HG03095 (cell line): Measurements from ENCODE around the gene PANK2.
"Not testable (repeated sequence)": the region's sequence is repeated elsewhere in the genome, so short reads cannot be mapped to it uniquely, and the experiment has no call there.

ENCODE experiments used
- ATAC-seq: cut with Tn5 transposase; IDR thresholded peaks from one replicate; pipeline ENCODE4 v1.9.1; 2021; ENCODE audit warnings: moderate library complexity; ENCODE audit not compliant: unreplicated experiment

The PANK2 gene

DNA sequence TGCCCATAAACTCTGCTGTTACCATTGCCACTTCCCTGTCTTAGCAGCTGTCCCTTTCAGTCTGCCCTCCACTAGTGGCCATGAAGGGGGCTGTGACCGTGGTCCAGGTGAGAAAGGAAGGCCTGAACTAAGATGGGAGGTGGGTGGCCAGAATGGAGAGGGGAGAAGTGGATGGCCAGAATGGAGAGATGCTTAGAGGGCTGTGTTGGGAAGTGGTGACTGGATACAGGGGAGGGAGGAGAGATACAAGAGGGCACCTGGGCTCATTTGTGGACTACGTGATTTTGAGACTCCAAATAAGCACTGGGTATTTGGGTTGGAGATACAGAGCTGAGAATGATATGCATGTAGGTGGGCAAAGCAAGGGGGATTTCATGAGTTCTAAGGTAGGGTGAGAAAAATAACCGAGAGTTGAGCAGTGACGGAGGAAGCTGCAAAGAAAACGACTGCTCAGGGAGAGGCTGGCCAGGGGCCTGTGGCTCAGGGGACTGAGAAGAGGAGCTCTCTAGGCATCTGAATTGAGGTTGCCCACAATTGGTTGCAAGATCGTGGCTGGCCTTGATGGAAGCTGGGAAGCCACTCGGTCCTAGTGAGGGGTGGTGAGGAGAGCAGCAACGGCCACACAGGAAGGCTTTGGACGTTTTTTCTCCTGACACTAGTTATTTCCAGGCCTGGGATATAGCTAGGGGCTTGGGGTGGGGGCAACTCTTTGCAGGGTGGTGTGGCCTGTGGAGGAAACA is 36.9 kb downstream of the PANK2 start:
- ATAC-seq = no peak

GRCh38 chr20:3927486-3928291 is 38.5 kb downstream of the PANK2 start:
- ATAC-seq = no peak

GRCh38 chr20:3929713-3930060 is 40.5 kb downstream of the PANK2 start:
- ATAC-seq = no peak

DNA sequence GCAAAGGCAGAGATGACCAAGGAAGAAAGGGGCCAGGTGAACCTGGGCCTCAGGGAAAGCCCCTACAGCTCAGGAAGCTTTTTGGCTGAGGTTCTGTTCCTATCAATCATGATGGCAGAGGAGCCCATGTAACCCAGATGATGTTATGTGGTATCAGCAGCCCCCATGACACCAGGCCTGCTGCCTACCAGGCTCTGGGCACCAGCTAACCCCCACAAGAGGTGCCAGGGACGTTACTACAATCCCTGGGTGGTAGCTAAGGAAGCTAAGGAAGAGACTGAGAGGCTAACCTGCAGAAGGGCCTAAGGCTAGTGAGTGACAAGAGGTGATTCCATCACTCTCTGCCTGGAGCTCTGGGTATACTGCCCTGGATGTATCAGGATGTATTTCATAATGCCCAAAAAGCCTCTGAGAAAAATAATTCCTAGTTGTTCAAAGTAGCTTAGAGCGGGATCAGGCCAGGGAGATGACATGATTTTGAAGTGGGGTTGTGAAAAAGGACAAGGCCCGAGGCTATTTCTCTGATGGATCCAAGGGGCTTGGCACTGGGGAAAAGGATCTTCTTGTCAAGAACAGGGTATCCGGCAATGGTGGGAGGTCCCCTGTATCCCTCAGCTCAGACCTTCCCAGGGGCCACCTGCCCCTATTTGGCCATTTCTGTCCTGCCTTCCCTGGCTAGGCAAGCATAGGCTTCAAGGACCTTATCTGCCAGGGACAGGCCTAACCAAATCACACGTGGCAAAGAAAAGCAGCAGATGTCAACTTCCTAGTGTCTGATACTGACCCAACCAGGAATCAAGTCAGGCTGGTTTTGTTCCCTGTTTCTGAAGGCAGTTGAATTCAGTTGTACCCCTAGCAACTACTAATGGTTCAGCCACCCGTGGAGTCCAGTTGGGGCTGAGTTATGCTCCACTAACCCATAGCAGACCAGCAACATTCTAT is 41.3 kb downstream of the PANK2 start:
- ATAC-seq = no peak

GRCh38 chr20:3931664-3932063 is 42.5 kb downstream of the PANK2 start:
- ATAC-seq = no peak

DNA sequence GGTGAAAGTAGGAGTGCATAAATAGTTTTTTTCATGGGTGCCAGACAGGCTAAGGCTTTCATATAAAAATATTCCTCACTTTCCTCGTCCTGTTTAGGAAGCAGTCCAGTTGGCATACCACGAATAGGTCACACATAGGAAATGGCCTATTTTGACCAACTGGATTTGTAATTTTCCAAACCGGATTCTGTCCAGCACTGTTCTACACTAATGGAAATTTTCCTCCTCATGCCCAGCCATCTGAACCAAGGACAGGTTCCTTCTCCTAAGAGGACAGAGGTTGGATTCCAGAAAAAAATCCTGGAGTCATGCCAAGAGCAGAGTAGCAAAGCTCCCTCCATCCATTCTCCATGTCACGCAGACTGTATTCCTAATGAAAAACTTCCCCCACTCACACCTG is 43.1 kb downstream of the PANK2 start:
- no peak for ATAC-seq

DNA sequence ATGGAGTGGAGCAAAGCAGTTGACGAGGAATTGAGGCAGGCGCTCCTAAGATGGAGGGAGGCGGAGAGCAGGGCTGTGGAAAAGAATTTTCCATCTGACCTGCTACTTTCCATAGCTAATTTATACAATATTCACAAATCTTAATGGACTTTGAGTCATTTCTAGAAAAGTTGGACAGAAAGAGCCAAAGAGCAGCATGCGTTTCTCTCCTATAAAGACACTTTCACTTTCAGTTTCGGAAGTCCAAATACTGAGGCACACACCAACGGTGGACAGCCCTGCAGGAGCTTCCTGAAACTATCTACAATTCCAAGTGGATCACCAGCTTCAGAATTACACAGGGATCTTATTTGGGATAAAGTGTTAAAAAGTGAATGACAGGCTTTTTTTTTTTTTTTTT is 43.5 kb downstream of the PANK2 start:
- no peak for ATAC-seq

GRCh38 chr20:3933218-3933617 is 44.0 kb downstream of the PANK2 start:
- ATAC-seq = no peak

DNA sequence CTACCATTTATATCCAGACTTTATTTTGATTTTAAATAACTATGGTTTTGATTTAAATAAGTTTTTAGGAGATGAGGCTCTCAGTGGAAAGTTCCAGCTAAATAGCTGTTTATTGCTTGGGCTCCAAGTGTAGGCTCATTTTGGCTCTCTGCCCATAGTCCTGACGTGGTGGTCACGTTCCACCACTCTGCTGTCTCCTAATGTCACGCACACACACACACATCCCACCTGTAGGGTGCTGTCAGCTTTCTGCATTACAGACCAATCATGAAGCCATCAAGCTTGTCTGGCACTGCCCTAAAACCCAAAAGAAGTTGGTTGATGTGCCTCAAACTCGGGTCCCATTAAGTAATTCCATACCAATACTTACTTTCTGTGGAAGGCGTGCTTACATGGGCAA is 45.4 kb downstream of the PANK2 start:
- no peak for ATAC-seq

DNA sequence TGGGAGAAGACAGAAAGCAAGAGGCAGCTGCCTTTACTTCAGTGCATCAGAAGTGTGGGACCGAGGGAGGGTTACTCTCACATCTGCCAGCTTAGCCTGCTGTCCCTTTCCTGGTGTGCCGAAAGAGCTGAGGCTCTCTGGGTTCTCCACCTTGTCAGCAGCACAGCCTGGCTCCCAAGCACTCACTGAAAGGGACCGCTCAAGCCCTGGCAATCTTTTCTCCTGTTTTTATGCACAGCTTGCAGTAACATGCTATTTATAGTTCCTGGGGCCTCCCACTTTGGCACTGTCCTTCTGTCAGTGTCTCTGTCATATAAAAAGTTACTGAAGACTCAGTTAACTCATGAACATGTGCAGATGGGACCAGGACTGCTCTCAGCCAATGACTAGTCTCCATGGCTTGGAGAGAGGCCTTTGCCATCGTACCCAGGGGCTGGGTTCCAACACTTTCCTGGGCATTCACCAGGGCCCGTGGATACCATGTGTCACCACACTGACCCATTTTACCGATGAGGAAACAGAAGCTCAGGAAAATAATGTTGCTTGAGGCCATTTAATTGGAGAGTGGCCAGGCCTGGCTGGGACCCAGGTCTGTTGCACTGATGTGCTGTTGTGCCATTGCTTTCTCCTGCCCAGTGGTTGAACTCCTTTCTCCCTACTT is 46.2 kb downstream of the PANK2 start:
- no peak for ATAC-seq

DNA sequence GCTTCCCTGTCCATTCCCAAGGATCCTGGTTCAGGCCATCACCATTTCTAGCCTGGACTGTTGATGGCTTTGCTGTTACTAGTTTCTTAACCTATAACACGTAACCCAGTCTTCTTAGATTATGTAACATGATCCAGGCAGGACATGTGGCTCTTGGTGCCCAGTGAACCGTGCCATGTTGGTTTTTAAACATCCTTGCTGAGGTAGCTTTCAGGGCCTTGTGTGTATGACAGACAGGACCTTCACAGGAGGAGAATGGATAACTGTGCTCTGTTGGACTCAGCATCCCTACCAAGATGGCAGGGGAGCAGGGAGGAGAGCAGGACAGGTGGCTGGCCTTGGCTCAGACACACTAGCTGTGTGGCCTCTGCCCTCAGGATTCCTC is 46.8 kb downstream of the PANK2 start:
- ATAC-seq = no peak

DNA sequence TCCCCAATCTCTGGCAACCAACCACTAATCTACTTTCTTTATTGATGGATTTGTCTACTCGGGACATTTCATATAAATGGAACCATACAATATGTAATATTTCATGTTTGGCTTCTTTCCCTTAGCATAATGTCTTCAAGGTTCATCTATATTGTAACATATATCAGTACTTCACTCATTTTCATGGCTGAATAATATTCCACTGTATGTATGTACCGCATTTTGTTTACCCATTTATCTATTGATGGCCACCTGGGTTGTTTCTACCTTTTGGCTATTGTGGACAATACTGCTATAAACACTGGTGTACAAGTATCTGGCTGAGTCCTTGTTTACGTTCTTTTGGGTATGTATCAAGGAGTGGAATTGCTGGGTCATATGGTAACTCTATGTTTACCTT is 48.4 kb downstream of the PANK2 start:
- ATAC-seq = no peak

- ATAC-seq = no peak
Measured at GRCh38 chr20:3940905-3941304, 51.7 kb downstream of the PANK2 start.

DNA sequence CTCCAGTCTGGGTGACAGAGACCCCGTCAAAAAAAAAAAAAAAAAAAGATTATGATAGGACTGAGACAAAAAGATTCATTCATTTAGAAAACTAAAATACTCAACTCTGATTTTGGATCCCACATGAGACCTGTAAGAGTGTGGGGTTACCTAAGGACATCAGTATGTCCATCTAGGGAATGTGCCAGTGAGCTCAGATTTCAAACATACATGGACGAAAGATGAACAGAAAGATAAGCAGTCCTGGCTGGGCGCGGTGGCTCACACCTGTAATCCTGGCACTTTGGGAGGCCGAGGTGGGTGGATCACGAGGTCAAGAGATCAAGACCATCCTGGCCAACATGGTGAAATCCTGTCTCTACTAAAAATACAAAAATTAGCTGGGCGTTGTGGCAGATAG is 57.5 kb downstream of the PANK2 start:
- not testable (repeated sequence) for ATAC-seq

DNA sequence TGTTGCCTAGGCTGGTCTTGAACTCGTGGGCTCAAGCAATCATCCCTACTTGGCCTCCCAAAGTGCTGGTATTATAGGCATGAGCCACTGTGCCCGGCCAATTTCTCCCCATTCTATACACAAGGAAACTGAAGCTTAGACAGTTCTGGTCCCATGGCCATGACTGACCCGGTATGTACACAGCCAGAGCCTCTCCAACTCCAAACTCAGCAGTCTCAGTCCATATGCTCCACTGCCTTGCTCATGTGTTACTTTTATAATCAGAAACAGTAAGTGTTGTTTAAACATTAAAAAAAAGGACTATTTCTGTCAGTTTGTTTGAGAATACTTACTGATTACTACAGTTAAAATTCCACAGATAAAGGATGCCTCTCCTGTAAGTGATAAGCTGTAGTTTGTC is 75.5 kb downstream of the PANK2 start:
- no peak for ATAC-seq

GRCh38 chr20:3966571-3966970 is 77.4 kb downstream of the PANK2 start:
- no peak for ATAC-seq

DNA sequence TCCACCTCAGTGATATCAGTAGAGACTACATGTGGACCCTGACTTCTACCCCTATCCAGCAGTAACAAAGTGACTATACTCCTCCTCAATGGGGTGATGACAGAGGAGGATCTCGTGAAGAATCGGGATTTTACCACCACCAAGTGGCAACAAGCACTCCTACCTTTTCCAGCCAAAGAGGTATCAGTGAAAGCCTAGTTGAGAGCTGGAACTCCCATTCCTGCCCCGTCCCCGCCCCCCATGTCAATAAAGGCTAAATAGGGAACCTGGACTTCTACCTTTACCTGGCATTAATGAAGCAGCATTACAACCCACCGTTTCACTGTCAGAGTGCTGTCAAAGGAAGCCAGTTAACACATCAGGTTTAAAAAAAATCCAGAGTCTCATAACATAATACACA is 80.8 kb downstream of the PANK2 start:
- no peak for ATAC-seq

DNA sequence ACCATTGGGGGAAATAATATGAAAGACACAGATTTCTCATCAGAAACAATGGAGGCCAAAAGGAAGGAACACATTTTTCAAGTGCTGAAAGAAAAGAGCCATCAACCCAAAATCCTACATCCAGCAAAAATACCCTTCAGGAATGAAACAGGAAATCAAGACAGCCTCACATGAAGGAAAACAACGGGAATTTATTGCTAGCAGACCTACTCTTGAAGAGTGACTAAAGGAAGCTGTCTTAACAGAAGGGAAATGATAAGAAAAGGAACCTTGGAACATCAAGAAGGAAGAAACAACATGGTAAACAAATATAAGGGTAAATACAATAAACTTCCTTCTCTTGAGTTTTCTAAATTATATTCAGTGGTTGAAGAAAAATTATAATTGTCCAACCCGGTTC is 82.0 kb downstream of the PANK2 start:
- no peak for ATAC-seq

GRCh38 chr20:3972161-3972560 is 83.0 kb downstream of the PANK2 start:
- no peak for ATAC-seq

DNA sequence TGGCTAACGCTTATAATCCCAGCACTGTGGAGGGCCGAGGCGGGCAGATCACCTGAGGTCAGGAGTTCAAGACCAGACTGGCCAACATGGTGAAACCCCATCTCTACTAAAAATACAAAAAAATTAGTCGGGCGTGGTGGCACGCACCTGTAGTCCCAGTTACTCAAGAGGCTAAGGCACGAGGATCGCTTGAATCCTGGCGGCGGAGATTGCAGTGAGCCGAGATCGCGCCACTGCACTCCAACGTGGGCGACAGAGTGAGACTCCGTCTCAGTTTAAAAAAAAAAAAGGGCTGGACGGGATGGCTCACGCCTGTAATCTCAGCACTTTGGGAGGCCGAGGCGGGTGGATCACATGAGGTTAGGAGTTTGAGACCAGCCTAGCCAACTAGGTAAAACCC is 83.4 kb downstream of the PANK2 start:
- not testable (repeated sequence) for ATAC-seq

GRCh38 chr20:3973705-3974104 is 84.5 kb downstream of the PANK2 start:
- no peak for ATAC-seq
